Large intestine (tissue), 3 donors: ENCODE measurements around the gene CHRND. TPM values are rescaled to one million over a fixed set of nuclear protein-coding genes. Genes with fewer than 3 reads are reported as not detected.

Source experiments
- DNase-seq, 2 donors: peaks; one replicate each; pipeline versions ENCODE4 v3.0.0 to v3.0.0-alpha.2; 2013
- H3K27ac ChIP-seq: one replicate; pipeline ENCODE4 v1.5.1; 2013; ENCODE audit warnings: low read length
- H3K27me3 ChIP-seq: 2 replicates; pipeline ENCODE4 v1.6.1; 2013; ENCODE audit warnings: low read length; ENCODE audit not compliant: control insufficient read depth, insufficient read depth
- H3K36me3 ChIP-seq: 2 replicates; pipeline ENCODE4 v1.6.1; 2013; ENCODE audit warnings: low read length; ENCODE audit not compliant: control insufficient read depth, insufficient read depth
- H3K4me1 ChIP-seq: one replicate; pipeline ENCODE4 v1.6.1; 2013; ENCODE audit warnings: low read length; ENCODE audit not compliant: control insufficient read depth, insufficient read depth
- H3K4me3 ChIP-seq: one replicate; pipeline ENCODE4 v1.5.1; 2013; ENCODE audit warnings: low read length
- H3K9me3 ChIP-seq: one replicate; pipeline ENCODE4 v1.6.1; 2013; ENCODE audit warnings: mild to moderate bottlenecking, low read depth, low read length, moderate library complexity; ENCODE audit not compliant: control insufficient read depth
- WGBS: methylation state at CpG from one replicate; pipeline ENCODE4 v1.1.5; 2013; ENCODE audit warnings: low lambda C conversion rate; ENCODE audit not compliant: insufficient coverage; 5-methylcytosine and 5-hydroxymethylcytosine counted together
- polyA plus RNA-seq: library from polyadenylated mRNA; unstranded; fragments of 120-200 nt; gene quantifications from one replicate; pipeline ENCODE4 v1.2.1, GENCODE V29; 2013

Gene CHRND
- polyA plus RNA-seq, 1 donor, result 0.27 TPM

DNA sequence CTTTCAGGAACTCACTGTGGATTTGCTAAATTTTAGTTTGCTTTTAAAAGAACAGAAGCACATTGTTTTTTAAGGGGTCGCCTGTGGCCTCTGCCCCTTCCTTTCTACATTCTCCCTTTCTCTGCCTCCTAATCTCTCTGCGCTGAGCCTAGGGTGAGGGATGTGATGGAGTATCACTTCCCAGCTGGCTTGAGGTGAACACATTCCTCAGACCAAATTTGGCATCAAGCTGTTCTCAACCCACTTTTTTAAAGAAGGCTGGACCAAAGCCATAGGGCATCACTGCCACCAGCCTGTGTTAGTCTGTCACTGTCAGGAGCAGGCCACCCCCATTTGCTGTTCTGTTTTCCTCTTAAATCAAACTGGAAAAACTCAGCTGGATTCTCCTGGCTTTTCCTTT lies 51.9 kb downstream of the CHRND start:
- Histone ChIP-seq H3K27me3 (no peaks in the 10 kb centered on the region), H3K36me3 (peaks cover 27% of the 10 kb centered on the region), H3K9me3 (no peaks in the 10 kb centered on the region), H3K4me3 (no peak overlapping the region), H3K27ac (no peak overlapping the region), H3K4me1 (peaks cover 63% of the 10 kb centered on the region)
- DNase-seq, result no peak
- 90% methylated on average over 2 of the region's 2 CpGs for WGBS

DNA sequence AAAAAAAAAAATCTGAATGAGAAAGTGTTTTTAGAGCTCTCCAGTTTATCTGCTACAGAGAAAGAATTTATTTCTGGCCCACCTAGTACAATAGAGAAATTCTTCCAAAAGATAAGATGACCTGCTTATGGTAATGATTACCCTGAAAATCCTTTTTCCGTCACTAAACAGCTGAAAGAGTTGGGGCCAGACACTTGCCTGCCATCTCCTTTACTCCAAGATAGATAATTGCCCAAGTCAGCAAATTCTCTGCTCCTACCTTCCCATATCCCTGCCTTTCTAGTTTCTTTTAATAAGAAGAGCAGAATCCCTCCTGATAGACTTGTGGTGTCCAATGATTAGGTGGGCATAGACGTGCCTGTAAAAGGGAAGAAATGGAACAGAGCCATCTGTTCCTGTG lies 52.7 kb downstream of the CHRND start:
- peaks cover 56% of the 10 kb centered on the region for H3K4me1 ChIP-seq
- no CpG with 5 or more reads among the region's 2 CpGs for WGBS
- H3K9me3 ChIP-seq, result no peaks in the 10 kb centered on the region
- peaks cover 26% of the 10 kb centered on the region for H3K36me3 ChIP-seq
- peak overlapping the region; percentile 30 for H3K27ac ChIP-seq
- no peaks in the 10 kb centered on the region for H3K27me3 ChIP-seq
- no peak overlapping the region for H3K4me3 ChIP-seq
- peak in 1 of 2 donors; percentile 71 for DNase-seq

DNA sequence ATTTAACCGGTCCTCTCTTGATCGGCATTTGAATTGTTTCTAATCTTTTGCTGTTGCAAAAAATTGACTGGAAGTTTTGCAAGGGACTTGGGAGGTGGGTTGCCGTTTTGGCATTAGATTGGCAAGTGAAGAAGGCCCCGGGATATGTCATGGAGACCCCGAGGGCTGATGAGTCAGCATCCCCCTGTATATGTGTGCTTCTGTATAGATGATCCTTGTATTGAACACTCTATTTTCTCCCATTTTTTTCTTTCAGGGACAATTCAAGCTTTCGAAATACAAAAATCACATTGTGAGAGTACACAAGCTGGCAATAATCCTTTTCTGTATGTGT lies 54.7 kb downstream of the CHRND start:
- Histone ChIP-seq H3K4me3 (no peak overlapping the region), H3K36me3 (peaks cover 14% of the 10 kb centered on the region), H3K4me1 (peaks cover 38% of the 10 kb centered on the region), H3K27me3 (no peaks in the 10 kb centered on the region), H3K9me3 (no peaks in the 10 kb centered on the region), H3K27ac (no peak overlapping the region)
- DNase-seq, result no peak
- whole genome bisulfite sequencing, result no CpG with 5 or more reads among the region's 6 CpGs

DNA sequence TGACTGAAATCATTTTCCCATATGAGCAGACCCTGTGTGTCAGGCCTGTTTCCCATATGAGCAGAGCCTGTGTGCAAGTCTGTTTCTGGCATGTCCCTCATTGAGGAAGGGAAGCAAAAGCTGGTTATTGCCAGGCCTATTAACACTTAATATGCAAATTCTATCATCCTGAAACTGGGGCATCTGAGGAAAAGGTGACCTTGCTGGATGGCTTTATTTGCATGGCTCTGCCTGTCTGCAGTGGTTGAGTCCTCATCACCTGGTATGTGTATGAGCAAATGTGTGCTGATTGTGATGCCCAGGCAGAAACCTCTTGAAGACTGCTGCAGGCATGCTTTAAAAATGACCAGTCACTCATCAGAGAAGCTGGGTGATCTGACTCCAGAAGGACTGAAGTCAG lies 55.8 kb downstream of the CHRND start:
- Histone ChIP-seq H3K9me3 (no peaks in the 10 kb centered on the region), H3K4me3 (no peak overlapping the region), H3K27me3 (no peaks in the 10 kb centered on the region), H3K27ac (no peak overlapping the region), H3K4me1 (peaks cover 38% of the 10 kb centered on the region), H3K36me3 (peaks cover 14% of the 10 kb centered on the region)
- DNase-seq, result no peak

DNA sequence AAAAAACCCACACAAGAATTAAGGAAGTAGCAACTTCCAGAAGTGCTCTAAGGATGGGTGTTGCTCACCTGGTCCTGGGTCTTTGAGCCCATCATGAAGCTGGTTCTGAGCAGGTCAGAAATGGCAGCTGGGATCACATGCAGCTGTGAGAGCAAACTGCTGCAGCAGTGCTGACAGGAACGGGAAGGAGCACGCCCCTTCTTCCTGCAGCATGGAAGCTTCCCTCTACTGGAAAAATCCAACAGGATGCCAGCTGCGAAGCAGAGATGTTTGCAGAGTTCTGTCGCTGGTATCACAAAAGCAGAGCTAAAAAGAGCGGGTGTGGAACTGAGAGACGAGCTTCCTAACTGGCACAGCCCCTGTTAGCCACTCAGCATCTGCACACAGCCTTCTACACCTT lies 58.3 kb downstream of the CHRND start:
- peaks cover 22% of the 10 kb centered on the region for H3K4me1 ChIP-seq
- no peak for DNase-seq
- H3K9me3 ChIP-seq, result no peaks in the 10 kb centered on the region
- no peak overlapping the region for H3K27ac ChIP-seq
- H3K36me3 ChIP-seq, result peaks cover 14% of the 10 kb centered on the region
- WGBS, result no CpG with 5 or more reads among the region's 6 CpGs
- no peaks in the 10 kb centered on the region for H3K27me3 ChIP-seq
- no peak overlapping the region for H3K4me3 ChIP-seq

Other genes starting within 250 kb of the CHRND start
- gene ALPP, start 147.4 kb upstream of the CHRND start, polyA plus RNA-seq, result 0.06 TPM
- gene ALPG, start 119.3 kb upstream of the CHRND start, polyA plus RNA-seq, result not detected
- gene ALPI, start 70.0 kb upstream of the CHRND start, polyA plus RNA-seq, result 80.6 TPM
- gene ECEL1, start 38.3 kb upstream of the CHRND start, polyA plus RNA-seq, result 1.1 TPM
- gene PRSS56, start 5.8 kb upstream of the CHRND start, polyA plus RNA-seq, result not detected
- 0.21 TPM for gene CHRNG, start 13.5 kb downstream of the CHRND start, polyA plus RNA-seq
- 6.5 TPM for gene TIGD1, start 24.4 kb downstream of the CHRND start, polyA plus RNA-seq
- gene EIF4E2, start 24.5 kb downstream of the CHRND start, polyA plus RNA-seq, result 77.3 TPM
- gene EFHD1, start 107.4 kb downstream of the CHRND start, polyA plus RNA-seq, result 1.7 TPM
- gene GIGYF2, start 171.2 kb downstream of the CHRND start, polyA plus RNA-seq, result 63.4 TPM